ENCODE data around the gene ENPP7.

ENPP7 gene

GRCh38 chr17:79705674-79706073 lies 25.1 kb upstream of the ENPP7 start:
- no peak for DNase-seq

GRCh38 chr17:79706931-79707850 lies 23.6 kb upstream of the ENPP7 start:
- DNase-seq = no peak

GRCh38 chr17:79707931-79708891 lies 22.5 kb upstream of the ENPP7 start:
- DNase-seq = peak; percentile 57

DNA sequence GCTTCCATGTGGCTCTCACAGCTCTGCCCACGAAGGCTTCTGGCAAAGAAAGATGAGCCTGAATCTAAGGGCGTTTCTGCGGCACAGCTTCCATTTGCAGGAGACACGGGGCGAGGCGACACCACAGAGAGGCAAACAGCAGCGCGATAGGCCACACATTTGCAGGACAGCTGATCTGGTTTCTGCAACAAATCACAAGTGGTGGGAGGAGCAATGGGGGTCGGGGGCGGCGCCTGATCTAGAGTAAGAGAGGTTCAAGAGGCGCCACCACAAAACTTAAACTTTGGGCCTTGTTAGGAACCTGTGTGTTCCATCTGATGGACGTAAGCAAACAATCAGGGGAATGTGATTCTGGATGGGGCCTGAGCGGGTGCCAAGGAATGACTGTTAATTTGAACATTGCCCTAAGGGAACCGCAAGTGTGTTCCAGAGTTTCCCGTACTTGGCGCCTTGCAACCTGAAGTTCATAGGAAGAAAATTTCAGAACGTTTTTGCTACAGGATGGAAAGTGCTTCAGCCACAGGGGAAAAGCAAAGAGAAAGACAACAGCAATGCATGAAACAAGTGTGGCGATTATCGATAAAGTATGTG lies 18.9 kb upstream of the ENPP7 start:
- DNase-seq = no peak

DNA sequence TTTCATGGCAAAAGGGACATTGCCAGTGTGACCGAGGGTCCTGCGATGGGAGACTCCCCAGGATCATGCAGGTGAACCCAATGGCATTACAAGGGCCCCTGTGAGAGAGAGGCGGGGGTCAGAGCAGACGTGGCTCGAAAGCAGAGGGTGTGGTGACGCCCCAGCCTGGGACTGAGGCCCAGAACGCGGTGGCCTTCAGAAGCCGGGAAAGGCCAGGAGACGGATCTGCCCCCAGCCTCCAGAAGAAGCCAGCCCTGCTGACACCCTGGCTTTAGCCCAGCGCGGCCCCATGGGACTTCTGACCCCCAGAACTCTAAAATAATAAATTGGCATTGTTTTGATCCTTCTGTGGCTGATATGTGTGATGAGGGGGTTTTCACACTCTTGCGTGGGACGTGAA lies 17.4 kb upstream of the ENPP7 start:
- DNase-seq = no peak

DNA sequence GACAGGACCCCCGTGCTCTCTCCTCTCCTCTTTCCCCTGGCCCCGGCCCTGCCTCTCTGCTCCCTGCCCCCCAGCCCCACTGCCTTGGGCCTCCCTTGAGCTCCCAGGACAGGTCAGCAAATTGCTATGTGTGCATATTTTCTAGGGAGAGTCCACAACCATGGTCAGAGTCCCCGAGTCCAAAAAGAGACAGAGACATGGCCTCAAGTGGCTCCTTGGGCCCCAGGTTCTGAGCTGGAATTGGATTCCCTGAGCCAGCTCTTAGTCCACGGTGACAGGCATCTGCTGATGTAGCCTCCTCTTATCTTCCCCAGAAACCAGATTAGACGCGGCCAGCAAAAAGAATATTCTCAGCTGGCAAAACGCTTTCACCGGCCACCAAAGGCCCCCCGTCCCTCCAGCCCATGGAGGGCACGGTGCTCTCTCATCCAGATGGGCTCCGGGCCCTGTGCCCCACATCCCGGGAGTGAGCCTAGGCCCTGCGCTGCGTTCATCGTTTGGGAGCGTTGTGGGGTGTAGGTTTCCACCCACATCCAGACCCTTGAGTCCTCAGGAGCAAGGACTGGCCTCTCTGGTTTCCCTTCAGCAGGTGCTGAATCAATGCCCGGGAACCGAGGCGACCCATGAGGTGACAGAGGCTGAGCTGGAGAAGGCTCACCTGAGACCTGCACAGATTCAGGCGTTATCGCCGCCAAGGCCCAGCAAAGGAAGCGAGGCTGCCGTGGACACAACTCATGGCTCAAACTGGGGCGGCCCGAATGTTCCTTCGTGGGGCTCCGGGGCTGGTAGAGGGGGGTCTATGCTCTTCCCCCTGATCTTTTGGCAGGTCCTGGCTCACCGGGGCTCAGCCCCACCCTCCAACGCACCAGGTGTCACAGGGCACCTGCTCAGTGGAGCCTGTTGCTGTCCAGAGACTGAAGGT lies 16.3 kb upstream of the ENPP7 start:
- no peak for DNase-seq

GRCh38 chr17:79715098-79715942 lies 15.4 kb upstream of the ENPP7 start:
- no peak for DNase-seq

- no peak for DNase-seq
These were observed 14.6 kb upstream of the ENPP7 start for GRCh38 chr17:79715943-79716797.

DNA sequence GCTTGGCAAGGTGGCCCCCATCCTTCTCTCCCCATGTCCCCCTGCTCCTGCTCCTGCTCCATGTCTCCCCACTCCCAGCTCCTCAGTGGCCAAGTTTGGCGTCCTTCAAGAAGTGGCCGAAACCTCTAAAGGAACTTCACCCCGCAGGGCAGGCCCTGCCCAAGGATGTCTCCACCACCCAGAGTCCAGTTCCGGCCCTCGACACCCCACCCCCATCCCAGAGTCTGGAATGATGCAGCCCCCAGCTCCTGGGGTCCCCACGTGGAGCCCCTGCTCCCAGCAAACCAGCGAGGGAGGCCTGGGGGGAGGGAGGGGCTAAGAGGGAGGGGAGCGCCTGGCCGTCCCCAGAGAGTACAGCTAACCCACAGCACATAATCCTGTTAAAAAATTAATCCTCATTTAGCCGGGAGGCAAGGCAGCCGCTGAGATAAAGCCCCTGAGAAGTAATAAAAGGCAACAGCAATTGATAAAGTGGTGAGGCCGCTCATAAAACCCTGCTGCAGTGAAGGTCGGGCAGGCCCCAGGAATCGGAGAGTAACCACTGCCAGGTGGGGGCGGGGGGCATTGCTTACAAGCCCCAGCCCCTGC lies 9.9 kb upstream of the ENPP7 start:
- DNase-seq = no peak

- DNase-seq = no peak
These were observed 8.6 kb upstream of the ENPP7 start for GRCh38 chr17:79721993-79722671.

DNA sequence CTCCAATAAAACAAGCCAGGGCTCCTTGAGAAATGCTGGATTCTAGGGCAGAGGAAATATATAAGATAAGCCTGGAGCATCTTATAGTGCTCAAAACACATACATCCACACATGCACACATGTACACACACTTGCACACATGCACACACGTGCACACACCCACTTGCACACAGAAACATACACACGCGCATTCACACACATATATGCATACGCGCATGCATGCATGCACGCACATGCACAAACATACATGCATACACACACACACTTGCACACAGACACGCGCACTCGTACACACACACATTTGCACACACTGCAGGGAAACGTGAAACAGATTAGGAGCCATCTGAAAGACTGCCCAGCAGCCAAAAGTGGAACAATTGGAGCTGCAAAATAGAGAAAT lies 8.0 kb upstream of the ENPP7 start:
- no peak for DNase-seq

DNA sequence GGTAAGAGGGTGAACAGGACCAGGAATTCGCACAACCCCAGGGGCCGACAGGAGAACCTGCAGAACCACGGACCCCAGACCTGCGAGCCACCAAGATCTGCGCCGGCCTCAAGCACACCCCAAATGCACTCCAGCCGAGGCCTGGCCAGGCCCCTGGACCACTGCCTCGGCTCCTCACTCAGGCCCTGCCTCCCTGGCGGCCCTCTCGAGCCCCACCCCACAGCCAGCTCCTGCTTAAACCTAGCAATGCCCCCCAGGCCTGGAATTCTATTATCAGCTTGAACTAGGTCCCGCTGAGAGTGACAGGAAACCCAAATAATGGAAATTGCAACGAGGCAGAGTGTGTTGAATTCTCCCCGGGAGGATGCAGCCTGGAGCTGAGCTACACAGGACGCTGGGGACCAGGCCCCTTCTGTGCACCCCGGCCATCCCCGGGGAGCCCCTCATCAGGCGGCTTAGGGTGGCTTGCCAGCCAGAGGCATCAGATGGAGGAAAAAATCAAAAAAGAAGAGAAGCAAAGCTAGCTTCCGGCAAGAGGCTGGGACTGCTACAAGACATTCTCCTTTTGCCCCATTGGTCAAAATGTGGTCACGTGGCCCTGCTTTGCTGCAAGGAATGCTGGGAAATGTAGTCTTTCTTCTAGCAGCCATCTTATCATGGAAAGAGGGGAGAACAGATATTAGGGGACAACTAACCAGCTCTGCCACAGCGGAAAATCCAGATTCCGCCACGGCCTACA lies 2.4 kb upstream of the ENPP7 start:
- DNase-seq = peak; percentile 73

DNA sequence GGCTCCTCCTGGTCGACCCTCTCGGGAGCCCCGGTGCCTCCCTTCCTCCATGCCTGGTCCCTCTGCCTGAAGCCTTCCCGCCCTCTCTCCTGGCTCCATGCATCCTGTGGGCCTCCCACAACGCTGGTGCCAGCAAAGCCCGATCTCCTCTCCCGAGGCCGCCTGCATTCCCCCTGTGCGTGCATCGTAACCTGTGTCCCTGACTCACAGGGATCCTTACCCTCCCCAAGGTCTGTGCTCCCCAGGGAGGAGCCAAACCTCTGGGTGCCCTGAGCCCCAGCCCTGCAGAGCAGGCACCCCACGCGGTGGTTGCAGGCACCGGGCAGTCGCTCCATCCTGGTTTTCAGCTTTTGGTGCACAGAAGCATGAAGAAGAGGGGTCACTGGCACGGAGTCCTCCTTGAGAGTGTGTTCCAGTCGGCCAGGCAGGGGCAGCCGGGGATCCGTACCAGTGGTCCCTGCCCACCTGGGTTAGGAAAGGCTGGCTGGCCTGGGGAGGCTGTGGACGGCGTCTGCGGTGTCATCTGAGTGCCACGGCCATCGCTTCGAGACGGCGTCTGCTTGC lies 1.8 kb upstream of the ENPP7 start:
- no peak for DNase-seq

DNA sequence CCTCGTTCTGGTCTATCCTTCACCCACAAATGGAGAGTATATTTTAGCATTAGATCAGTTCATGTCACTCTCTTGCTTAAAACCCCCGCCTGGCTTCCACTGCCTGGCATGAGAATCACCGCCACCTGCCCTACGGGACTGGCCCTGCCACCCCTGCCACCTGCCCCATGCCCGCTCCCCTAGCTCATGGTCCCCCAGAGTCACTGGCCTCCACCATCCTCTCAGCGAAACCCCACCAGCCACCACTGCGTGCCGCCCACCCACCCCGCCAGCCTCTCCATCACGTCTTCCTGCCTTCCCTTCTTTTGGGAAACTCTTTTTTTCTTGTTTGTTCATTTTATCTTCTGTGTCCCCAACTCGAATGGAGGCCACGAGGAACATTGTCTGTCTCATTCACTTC lies 982 bp upstream of the ENPP7 start:
- no peak for DNase-seq

DNA sequence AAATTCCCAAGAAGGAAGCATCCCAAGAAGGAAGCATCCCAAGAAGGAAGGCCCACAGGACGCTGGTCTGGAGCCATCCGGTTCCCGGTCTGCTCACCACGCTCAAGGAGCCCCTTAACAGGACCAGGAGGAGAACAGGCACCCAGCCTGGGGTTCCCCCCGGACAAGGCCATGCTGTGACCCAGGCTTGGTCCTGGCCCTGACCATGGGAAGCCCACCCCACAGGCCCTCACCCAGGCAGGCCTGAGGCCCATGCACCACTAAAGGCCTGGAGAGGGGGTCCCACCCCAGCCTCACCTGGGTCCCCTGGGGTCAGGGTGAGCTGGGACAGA lies 340 bp upstream of the ENPP7 start:
- DNase-seq = no peak

GRCh38 chr17:79732254-79732653 lies 1.5 kb downstream of the ENPP7 start:
- no peak for DNase-seq

- DNase-seq = no peak
These were observed 2.3 kb downstream of the ENPP7 start for GRCh38 chr17:79732804-79733691.

Data from activated gamma-delta T cell treated with Interleukin-2 at 50 U/mL for 16 hours (primary cell).